ENCODE results near the gene SLC25A53. TPM values are rescaled to one million over a fixed set of nuclear protein-coding genes. Genes with fewer than 3 reads are reported as not detected.
A peak's percentile ranks its signal among the peaks of the same experiment; 100 is the strongest.
"Not testable (repeated sequence)": the region's sequence is repeated elsewhere in the genome, so short reads cannot be mapped to it uniquely, and the experiment has no call there.

The SLC25A53 gene
- polyA plus RNA-seq, 5 donors = 7.5 to 17.6 (median 14.2) TPM

DNA sequence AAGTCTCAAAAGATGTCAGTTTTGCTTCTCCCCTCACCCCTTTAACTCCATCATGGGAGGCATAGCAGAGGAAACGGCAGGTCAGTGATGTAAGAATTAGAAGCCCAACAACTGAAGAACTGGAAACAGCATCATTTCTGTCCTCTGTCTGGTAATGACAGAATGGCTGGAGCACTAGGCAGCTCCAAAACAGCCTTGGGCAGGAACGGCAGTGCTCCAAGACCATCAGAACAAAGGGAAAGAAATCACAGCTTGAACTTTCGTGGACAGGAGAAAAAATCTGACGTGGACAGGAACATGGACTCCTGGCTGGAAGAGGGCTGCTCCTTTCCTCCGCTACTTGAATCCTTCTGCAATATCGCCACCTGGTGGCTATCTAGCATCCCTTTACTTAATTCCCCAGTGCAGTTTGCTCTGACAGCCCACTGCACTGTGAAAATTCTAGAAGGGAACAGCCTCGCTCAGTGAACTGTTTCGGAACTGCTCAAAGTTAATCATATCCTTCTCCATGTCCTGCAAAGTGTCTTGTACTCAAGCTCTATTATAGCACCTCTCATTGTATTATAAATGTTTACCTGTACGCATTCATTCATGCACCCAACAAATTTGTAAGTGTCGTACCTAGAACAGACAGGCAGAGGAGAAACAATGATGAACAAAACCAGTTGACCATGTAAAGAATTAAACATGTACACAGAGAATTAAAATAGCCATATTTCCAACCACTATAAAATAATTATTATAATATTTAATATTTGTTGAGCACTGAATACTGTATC, 20.4 kb downstream of the SLC25A53 start:
- DNase-seq = peak; percentile 69 to 81

DNA sequence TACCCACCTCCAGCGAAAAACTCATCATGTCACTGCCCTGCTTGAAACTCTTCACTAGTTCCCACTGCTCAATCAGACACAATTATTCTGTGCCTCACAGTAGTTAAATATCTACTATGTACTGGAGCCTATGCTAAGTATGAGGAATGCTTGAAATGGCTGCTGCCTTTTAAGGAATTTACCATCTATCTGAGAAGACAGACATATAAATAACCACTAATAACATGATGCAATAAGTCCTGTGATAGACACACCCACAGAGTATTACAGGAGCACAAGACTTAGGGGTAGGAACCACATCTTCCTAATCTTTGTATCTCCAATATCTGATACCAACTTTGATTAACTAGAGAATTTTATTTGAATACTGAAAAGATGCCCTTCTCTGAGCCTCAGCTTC, 21.1 kb downstream of the SLC25A53 start:
- DNase-seq = no peak

DNA sequence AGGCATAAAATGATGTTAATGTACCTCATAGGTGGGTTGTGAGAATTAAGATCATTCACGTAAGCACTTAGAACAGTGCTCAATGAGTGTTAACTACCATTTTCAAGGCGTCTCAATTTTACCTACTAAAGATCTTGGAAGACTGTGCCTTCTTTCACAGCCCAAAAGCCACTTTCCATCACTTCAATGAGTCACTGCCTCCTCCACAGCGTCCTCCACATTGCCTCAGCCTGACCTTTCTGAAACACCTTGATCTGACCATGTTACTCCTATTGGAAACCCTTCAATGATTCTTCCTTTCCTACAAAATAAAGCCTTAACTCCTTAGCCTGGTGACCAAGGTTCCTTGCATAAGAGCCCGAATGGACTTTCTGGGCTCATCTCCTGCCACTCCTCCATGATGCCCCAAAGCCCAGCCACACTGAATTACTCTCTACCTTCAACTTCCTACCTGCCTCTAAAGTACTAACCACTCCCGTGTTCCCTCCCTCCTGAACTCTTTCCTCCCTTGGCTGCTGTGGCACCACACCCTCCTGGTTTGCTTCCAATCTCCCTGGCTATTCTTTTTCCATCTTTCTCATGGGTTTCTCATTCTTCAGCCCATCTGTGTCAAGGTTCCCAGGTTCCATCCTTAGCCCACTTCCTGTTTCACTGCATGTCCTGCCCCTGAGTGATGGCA, 22.1 kb downstream of the SLC25A53 start:
- DNase-seq = no peak

DNA sequence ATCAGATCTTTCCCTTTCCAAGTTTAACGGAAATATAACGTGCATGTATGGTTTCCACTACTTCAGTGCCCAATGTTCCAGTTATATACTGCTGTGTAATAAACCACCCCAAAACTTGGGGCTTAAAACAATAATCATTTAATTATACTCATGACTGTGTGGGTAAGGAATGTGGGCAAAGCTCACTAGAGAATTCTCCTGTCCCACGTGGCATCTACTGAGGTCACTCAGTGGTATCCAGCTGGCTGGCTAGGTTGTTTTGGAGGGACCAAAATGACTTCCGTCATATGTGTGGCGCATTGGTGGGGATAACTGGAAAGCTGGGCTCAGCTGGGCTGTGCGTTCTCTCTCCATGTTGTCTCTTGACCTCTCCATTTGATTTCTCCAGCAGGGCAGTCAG, 26.0 kb downstream of the SLC25A53 start:
- no peak for DNase-seq

DNA sequence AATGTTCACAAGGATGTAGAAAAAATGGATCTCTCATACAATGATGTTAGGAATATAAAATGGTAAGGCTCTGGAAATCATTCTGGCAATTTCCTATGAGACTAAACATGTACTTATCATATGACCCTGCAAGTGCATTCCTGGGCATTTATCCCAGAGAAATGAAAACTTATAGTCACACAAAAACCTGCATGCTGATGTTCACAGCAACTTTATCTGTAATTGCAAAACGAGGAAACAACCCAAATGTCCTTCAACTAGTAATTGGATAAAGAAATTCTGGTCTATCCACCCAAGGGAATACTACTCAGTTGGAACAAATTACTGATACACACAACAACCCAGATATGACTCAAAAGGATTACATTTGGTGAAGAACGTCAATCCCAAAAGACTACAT, 30.0 kb downstream of the SLC25A53 start:
- DNase-seq = no peak

DNA sequence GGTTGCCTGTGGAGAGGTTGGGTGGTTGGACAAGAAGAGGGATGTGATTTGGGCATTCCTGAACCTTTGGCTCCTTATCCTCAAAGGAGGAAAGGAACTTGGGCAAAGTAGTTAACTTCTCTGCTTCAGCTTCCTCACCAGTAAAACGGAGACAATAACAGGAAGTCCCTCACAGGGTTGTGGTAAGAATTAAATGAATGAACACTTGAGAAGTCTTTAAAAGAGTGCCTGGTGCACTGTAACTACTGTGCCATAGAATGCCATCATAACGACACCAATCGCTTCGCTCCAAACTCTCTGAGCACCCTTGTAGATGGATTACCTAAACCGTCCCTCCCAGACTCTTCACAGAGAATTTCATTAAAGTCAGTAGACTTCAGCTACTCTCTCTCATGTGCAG, 34.0 kb downstream of the SLC25A53 start:
- no peak for DNase-seq

DNA sequence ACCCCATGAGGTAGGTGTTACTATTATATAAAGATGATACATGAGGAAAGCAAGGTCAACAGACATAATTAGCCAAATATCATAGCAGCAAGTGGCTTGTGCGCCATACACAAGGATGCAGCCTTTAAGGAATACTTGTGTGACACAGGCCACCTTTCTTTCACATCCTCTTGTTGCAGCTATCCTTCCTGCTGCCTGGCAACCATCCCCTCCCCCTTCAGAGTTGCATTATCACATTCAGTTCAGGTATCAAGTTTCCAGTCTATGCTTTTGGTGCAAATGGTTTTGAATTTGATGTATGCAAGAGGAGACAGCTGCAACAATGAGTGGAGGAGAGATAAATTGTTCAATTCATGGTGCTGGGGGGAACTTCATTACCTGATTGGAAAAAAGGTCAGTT, 38.0 kb downstream of the SLC25A53 start:
- no peak for DNase-seq

DNA sequence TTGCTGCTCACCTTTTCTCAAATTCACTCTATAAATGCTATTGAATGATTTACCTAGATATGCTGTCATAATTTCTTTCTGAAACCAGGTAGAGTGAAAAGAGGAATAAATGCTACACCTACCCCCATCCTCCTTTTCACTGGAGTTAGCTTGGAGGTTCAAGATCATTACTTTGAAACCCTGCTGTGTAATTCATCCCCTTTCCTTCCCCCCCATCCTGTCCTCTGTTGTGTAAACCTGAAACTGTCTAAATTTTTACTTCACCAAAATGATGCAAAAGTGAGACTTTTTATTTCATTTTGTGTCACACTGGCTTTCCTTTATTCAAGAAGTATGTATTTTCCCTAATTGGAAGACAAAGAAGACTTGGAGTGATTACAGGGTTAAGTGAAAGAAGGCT, 39.0 kb downstream of the SLC25A53 start:
- no peak for DNase-seq

DNA sequence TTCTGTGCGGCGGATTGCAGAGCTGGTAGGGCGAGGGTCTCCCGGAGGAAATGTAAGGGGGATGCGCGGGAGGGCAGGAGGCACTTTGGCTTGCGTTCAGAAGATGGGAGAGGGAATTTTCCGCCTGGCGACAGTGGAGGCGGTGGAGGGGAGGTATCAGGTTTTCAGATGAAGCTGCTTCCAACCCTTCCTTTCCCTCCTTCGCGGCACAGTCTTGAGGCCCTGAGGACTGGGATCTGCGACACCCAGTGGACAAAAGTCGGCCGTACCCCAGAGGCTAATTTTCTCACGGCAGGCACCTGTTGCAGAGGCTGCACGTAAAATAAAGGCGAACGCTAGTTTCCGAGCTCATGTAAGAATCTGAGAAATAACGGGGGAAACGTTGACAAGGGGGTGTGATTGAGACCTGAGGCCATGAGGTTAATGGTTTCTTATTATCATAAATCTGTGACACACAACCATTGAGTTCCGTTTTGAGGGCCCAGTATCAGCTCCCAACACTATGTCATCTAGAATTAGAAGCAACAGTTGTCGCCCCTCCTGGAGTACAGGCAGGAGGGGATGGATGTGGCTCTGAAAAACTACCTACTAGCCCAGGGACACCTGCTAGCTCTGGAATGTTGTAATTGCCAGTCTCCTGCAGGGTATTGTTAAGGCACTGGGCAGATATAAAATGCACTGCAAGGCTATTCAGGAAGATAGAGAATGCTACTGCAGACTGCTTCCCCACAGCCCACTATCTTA, 43.4 kb downstream of the SLC25A53 start:
- peak; percentile 31 to 36 for DNase-seq

DNA sequence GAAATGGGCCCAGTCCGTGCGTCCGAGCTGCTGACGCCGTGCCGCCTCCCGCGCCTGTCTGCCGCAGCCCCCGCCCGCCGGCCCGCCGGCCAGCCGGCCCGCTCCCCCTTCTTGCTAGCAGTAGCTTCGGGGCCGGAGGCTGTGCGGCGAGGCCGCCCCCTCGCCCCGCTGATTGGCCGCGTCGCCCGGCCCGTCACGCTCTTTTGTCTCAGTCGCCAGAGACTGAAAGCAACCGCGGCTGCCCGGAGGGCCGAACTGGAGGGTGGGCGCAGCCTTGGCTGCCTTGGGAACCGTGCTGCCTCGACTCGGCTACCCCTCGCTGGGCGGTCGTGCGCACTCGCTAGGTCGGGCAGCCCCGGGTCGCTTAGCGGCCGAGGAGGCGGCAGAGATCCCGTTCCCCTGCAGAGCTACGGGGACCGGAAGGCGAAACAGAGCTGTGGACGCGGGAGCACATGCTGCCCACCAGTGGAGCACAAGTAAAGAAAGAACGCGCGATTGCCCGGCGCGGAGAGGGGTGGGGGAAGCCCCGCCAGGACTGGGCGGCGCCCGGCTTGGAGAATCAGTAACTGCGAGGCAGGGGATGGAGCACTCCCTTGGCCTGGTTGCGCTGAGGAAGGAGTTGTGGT, 44.4 kb downstream of the SLC25A53 start, which contains the start of gene ZCCHC18:
TSS of gene ZCCHC18 (plus strand) at position 198 of the 626 bp plus-strand sequence. CDS start 1,589 bp downstream, outside the sequence.
- DNase-seq = peak; percentile 67 to 68

DNA sequence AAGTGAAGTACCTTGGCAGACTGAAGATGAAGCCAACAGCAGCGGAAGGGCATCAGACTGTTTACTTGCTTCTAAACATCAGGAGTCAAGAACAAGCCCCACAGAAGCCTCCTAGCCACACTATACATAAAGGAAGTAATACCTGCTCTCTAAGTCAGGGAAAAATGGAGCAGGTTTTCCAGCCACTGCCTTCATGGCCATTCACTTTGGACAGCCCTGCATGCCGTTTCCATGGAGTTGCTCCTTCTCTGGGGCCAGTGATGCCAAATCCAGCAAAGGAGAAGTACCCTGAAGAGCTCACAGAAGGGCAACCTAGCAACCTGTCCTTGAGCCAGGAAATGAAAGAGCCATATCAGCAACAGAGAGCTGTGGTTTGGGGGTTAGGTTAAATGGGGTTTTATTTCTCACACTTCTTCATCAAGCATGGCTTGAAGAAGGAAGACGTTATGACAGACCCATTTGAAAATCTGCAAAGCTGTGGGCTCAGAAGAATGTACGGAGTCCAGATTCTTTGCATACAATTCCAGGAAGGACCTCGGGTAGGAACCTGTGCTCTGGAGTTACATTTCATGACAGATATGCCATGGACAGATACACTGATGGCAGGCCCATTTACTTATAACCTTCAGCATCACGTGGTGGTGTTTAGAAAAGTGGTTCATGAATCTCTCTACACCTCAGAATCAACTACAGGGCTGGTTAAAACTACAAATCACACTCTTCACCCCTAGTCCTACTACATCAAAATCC, 46.1 kb downstream of the SLC25A53 start:
- DNase-seq = not testable (repeated sequence)

DNA sequence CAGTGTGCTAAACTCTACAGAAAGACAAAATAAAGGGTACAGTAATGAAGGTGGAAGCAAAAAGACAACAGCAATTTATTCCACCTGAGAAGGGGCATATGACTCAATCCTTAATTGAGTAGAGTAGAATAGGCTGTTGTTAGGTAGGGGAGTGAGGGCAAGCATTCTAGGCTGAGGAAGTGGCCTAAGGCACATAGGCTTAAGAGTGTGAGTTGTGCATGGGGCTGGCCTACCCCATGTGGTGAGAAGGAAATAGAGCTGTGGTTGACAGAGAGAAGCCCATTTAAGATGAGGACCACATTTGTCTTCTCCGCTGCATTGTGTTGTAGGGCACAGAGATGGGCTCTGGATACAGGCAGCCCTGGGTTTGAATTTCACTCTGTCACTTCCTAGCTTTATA, 47.9 kb downstream of the SLC25A53 start:
- no peak for DNase-seq

DNA sequence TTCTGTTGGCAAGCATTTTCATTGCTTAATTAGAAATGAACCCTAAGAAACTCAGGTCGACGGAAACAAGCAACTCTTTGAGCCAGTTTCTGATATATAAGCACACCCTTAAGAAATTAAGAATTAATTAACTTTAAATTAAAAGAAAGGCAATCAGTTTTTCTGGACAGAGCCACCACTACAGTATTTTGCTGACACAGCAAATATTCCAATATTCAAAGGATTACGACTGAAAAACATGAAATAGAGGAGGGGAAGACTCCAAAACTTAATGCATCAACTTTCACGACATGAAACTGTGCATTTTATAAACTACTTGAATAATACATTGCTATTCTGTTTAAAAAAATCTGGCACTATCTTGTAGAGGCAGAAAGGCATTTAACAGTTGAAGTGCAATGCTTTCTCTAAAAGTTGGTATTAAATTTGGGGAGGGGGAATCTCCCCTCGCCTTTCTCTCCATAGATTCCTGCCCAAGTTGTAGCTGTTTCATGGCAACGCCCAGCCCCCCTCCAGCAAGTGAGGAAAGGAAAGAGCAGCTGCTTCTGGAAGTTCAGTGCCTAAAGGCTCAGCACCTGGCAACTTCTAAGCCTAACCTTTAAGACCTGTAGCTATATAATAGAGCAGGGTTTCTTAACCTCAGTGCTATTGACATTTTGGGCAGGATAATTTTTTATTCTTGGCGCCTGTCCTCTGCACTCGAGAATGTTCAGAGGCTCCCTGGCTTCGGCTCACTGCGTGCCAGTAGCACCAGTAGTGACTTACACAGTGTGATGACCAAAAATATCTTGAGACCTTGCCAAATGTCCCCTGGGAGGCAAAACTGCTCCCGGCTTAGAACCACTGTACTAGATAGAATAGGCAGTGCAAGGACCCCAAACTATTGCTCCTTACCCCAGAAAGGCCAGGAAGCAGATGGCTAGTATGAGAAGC, 51.2 kb downstream of the SLC25A53 start:
- DNase-seq = no peak

DNA sequence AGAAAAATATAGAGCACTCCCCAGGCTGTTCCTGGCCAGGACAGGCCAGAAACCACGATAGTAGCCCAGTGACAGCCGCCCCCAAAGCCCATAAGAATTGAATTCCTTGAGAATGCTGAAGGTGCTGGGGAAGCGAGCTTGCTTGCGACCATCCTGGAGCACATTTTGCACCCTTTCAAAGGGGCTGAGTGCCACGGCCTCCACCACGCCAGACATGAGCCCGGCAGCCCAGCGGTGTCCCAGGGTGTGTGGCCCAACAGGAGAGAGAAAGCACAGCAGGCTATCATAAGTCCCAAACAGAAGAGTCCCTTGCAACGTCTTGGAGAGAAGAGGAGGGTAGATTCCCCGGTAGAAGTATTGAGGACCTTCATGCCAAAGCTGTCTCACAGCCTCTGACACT, 52.1 kb downstream of the SLC25A53 start:
- DNase-seq = no peak

DNA sequence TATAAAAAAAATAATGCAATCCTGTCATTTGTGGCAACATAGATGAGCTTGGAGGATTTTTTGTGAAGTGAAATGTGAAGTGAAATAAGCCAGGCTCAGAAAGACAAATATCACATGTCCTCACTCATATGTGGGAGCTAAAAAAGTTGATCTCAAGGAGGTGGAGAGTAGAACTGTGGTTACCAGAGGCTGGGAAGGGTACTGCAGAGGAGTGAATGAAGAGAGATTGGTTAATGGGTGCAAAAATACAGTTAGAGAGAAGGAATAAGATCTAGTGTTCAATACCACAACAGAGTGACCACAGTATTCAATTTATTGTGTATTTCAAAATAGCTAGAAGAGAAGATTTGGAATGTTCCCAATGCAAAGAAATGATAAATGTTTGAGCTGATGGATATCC, 57.9 kb downstream of the SLC25A53 start:
- DNase-seq = no peak

DNA sequence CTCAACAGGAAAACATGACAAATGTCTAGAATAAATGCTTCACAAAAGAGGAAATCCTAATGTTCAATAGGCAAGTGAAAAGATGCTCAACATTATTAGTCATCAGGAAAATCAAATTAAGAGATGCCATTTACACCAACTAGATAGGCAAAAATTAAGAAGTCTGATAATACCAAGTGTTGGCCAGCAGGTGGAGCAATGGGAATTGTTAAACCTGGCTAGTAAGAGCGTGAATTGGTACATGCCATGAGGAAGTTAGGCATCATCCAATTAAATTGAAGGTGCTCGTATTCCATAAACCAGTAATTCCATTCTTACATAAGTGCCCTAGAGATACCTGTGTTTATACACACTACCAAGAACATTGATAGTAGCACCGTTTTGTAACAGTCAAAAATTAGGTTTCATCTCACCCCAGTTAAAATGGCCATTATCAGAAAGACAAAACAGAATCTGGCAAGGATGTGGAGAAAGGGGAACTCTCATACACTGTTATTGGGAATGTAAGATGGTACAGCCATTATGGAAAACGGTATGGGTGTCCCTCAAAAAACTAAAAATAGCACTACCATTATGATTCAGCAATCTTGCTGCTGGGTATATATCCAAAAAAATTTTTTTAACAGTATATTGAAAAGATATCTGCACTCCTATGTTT, 58.5 kb downstream of the SLC25A53 start:
- DNase-seq = peak; percentile 14 to 31

DNA sequence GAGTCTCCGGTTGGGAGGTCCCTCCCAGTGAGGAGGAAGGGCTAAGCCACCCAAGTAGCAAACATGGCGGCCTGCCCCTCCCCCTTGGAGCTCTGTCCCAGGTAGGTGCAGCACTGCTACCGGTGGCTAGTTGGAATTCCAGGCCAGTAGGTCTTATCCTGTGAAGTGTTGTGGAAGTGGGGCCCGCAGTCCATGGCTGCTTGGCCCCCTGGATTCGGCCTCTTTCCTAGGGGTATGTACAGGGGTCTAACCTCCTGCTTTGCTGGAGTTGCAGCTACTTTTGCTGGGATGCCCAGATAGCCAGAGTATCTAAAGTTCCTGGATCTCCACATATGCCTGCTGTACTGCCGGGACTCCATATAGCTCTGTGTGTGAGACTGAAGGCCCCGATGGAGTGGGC, 70.9 kb downstream of the SLC25A53 start:
- DNase-seq = no peak

DNA sequence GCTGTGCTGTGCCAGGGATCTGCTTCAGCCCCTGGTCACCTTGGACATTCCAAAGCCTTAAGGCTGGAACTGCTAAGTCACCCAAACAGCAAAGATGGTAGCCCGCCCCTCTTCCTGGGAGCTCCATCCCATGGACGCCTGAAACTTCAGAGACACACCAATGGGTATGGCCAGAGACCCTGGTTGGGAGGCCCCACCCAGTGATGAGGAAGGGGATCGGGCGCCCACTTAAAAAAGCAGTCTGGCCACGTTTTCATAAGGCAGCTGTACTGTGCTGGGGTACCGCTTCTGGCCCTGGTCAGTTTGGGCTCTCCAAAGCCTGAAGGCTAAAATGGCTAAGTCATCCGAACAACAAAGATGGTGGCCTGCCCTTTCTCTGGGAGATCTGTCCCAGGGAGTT, 71.3 kb downstream of the SLC25A53 start:
- no peak for DNase-seq

DNA sequence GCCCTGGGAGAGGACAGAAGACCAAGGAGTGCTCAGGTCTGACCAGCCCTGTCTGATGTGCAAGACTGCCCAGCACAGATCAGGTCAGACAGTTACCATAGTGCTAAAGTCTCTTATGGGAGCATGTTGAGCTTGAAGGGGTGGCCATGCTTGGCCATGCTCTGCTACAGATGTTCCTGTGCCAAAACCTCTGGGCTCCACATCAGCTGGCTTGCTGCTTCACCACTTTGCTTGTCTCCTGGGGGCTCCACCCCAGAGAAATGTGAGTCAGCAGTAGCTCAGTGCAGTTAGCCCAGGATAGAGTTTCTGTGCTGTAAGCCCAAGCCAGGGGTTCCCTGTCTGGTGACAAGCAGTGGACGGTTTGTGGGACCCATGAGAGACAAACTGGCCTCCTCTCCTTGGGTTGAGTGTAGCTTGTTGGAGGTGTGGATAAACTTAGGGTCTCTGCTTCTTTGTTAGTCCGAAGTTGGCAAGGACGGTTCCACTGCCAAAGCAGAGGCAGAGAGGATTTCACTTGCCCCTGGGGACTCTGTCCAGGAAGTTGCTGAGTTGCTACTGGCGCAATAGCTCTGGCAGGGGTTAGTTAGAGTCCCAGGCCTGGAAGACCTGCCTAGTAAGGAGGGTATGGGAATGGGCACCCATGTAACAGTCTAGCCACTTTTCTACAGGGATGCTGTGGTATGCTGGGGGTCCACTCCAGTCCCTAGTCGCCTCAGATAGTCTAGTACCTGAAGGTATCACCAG, 72.1 kb downstream of the SLC25A53 start:
- no peak for DNase-seq
